Fibroblast of the aortic adventitia (primary cell): Measurements from ENCODE around the gene CRYGN. TPM values are rescaled to one million over a fixed set of nuclear protein-coding genes. Genes with fewer than 3 reads are reported as not detected.

Experiments
- DNase-seq: peaks from one replicate; pipeline ENCODE4 v3.0.0-alpha.2; 2010; ENCODE audit warnings: low read depth
- H3K4me3 ChIP-seq: 2 replicates; pipeline ENCODE4 v1.5.1; 2011; ENCODE audit warnings: low read depth, mild to moderate bottlenecking, control low read depth, low read length, moderate library complexity
- total RNA-seq: library from RNA; depleted of rRNA; stranded (reverse); fragments of >200 nt; gene quantifications from 2 replicates; pipeline ENCODE4 v1.2.3, GENCODE V29; 2012; ENCODE audit warnings: low replicate concordance
- TF ChIP-seq, protein P1 (sequence below): IDR thresholded peaks from 2 replicates; pipeline ENCODE4 v1.5.1; 2011; ENCODE audit warnings: mild to moderate bottlenecking, low read length, control low read depth, inconsistent platforms; ENCODE audit not compliant: insufficient read depth

The CRYGN gene
- total RNA-seq, 1 donor: 0.09 TPM

DNA sequence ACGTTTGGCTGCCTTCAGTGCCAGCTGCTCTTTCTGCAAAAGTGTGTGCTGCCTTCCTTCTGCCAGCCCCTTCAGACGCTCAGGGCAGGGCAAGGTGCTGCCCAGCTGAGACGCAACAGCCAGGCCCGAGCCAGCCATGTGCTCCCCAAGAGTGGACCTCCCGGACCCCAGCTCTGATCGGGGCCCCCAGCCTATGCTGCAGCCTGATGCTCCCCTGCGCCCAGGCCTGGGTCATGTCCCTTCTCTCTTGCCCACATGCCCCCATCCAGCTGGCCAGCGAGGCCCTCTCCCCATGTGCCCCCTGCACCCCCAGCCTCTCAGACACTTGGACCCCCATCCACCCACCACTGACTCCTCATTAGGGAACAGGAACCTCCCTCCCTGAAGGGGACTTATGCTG is 47.9 kb downstream of the CRYGN start:
- H3K4me3 ChIP-seq: no peak overlapping the region
- TF ChIP-seq, protein P1, sequence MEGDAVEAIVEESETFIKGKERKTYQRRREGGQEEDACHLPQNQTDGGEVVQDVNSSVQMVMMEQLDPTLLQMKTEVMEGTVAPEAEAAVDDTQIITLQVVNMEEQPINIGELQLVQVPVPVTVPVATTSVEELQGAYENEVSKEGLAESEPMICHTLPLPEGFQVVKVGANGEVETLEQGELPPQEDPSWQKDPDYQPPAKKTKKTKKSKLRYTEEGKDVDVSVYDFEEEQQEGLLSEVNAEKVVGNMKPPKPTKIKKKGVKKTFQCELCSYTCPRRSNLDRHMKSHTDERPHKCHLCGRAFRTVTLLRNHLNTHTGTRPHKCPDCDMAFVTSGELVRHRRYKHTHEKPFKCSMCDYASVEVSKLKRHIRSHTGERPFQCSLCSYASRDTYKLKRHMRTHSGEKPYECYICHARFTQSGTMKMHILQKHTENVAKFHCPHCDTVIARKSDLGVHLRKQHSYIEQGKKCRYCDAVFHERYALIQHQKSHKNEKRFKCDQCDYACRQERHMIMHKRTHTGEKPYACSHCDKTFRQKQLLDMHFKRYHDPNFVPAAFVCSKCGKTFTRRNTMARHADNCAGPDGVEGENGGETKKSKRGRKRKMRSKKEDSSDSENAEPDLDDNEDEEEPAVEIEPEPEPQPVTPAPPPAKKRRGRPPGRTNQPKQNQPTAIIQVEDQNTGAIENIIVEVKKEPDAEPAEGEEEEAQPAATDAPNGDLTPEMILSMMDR: no peak
- DNase-seq: no peak

DNA sequence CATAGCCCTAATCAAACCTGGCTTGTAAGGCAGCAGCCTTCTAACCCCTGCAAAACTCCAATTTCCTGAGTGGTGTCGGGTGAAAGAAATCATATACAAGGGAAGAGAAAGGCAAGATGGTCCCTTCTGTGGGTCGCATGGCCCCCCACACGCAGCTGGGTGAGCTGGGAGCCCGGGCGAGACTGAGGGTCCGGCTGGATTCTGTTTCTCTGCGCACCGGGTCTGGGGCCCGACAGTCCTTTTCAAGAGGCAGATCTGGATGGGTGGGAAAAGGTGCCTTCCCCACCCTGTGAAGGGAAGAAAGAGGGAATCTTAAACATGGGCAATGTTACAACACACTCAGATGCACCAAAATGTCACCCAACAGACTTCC is 48.6 kb downstream of the CRYGN start:
- H3K4me3 ChIP-seq: no peak overlapping the region
- no peak for DNase-seq
- TF ChIP-seq, protein P1: no peak

DNA sequence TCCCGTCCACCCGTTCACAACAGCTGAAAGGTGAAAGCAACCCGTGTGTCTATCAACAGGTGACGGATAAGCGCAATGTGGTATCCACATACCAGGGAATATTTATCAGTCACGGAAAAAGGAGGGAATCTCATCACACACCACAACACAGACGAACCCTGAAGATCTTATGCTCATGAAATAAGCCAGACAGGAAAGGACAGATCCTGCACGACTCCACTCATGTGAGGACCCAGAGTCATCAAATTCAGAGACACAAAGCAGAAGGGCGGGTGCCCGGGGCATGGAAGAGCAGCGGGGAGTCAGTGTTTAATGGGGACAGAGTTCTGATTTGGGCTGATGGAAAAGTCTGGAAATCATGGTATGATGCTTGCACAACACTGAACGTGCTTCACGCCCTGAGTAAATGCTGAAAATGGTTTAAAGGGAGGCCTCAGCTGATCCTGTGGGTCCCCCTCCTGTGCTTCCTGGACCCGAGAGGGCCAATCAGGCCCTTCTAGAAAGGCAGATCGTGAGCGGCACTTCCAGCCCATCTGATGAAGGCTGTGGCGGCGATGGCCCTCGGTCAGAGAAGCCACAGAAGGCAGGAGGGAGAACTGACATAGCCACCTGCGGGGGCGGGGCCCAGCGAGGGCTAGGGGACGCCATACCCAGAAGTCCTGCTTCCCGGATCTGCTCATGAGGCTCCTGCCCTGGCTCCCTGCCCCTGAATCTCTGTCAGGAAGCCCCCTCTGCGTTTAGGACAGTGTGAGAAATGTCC is 49.2 kb downstream of the CRYGN start:
- H3K4me3 ChIP-seq: no peak overlapping the region
- no peak for DNase-seq
- TF ChIP-seq, protein P1: no peak

DNA sequence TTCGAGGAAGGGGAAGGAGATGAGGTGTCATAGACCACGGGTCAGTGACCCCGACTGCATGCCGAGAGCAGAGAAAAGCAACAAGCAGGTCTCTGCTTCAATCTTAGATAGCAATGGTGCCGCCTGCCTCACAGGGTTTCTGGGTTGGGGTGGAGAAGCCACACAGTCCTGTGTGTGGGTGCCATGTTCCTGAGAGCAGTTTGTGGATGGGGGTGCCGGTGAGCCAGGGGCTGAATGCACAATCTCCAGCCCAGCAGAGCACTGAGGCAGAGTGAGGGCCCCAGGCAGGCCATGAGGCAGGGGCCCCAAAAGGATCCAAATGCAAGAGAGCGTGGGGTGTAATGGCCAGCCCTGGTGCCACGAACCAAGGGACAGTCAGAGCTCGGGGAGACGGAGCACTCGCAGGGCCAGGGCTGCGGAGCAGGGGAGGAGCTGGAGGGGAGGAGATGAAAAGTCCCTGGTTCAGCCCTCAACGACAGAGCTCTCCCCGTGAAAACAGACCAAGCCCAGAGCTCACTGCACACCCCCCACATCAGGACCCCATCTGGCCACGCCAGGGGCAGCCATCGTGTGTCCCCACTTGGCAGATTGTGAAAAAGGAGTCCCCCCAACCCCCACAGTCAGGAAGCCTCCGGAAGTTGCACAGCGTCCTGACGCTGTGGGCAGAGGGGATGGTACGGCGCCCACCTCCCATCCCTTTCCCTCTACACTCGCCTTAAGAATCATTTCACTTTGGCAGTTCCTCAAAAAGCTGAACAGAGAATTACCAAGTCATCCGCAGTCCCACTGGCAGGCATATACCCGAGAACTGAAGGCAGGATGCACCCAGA is 50.0 kb downstream of the CRYGN start:
- no peak for DNase-seq
- TF ChIP-seq, protein P1: no peak

DNA sequence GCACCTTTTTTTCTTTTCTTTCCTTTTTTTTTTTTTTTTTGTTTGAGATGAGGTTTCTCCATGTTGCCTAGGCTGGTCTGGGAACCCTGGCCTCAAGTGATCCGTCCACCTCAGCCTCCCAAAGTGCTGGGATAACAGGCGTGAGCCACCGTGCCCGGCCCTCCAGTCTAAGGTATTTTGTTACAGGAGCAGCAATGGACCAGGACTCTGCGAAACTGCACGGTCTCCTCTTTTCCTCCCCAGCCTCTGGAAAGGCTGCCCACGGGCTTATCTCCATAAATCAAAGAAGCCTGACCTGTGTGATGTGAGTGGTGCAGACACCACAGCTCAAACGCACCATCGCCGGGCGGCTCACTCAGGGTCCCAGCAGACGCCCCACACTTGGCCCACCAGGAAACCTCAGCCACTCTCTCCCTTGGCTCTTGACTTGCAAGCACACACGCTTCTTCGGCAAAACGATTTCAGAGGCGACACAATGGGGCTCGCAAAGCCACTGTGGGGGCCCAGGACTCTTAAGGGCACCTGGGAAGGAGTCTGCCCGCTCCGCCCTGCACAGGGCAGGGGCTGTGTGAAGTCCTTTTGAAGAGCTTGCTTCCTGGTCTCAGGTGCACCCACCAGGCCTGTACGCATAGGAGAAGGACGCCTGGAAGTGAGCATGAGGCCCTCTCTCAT is 50.7 kb downstream of the CRYGN start:
- TF ChIP-seq, protein P1: no peak
- no peak overlapping the region for H3K4me3 ChIP-seq
- no peak for DNase-seq

More for the DNA sequence above, 50.0 kb downstream of the CRYGN start:
- no peak overlapping the region for H3K4me3 ChIP-seq

DNA sequence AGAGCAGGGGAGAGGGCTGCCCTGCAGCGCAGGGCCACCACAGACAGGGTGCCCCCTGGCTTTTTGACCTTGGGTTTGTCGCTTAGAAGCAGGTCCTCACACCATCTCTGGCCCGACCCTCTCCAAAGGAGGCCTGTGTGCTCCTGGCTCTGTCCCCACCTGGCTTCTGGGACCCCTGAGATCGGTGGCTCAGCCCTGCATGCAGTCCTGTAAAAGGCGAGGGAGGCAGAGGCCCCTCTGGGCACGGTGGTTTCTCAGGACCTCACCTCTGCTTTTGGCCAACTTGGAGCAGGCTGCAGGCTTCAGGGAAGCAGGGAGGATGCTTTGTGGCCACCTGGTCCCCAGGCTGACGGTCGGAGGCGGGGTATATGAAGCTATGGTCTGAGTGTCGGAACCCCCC is 51.5 kb downstream of the CRYGN start:
- DNase-seq: no peak
- TF ChIP-seq, protein P1: no peak

More for the DNA sequence above, 51.5 kb downstream of the CRYGN start:
- no peak overlapping the region for H3K4me3 ChIP-seq
